Lower lobe of right lung (tissue), 2 donors: ENCODE data around the gene PPP1R1A. TPM values are rescaled to one million over a fixed set of nuclear protein-coding genes. Genes with fewer than 3 reads are reported as not detected.
A peak's percentile ranks its signal among the peaks of the same experiment; 100 is the strongest.

Experiments used
- ATAC-seq, 2 donors: fragments of 200-7000 bp; cut with Tn5 transposase; one replicate each; pipeline ENCODE4 v1.9.1; 2020 to 2022; ENCODE audit warnings: mild to moderate bottlenecking in 2 of 2, moderate library complexity in 2 of 2
- DNase-seq: peaks from one replicate; pipeline ENCODE4 v3.0.0-alpha.2; 2020
- H3K27ac ChIP-seq: fragments of 200-600 bp; one replicate; pipeline ENCODE4 v1.8.0; 2022
- H3K27me3 ChIP-seq: fragments of 200-600 bp; one replicate; pipeline ENCODE4 v1.8.0; 2022; ENCODE audit warnings: low read depth
- H3K36me3 ChIP-seq: fragments of 200-600 bp; one replicate; pipeline ENCODE4 v1.8.0; 2022; ENCODE audit warnings: mild to moderate bottlenecking
- H3K4me1 ChIP-seq: fragments of 200-600 bp; one replicate; pipeline ENCODE4 v1.8.0; 2022
- H3K4me3 ChIP-seq: fragments of 200-600 bp; one replicate; pipeline ENCODE4 v1.8.0; 2022; ENCODE audit warnings: mild to moderate bottlenecking
- H3K9me3 ChIP-seq: fragments of 200-600 bp; one replicate; pipeline ENCODE4 v1.8.0; 2022
- CTCF ChIP-seq: fragments of 200-600 bp; IDR thresholded peaks from one replicate; pipeline ENCODE4 v1.8.0; 2022; ENCODE audit warnings: antibody characterized with exemption, mild to moderate bottlenecking
- intact Hi-C: fragments of 100-400 bp; cut with DNase I; formaldehyde crosslinking; loops from one replicate; pipeline ENCODE4 v1.11.0; 2022
- total RNA-seq: library from RNA; stranded (reverse); fragmentation: NEBNext Ultra II Directional; extraction: Animal tissue kit (Norgen Biotek cat#: 25700); gene quantifications from one replicate; pipeline ENCODE4 v1.2.1, GENCODE V29; 2021
- donor health status: DM: no; HTN: yes; CAD: no; lungs with severe emphysema.

PPP1R1A gene
- total RNA-seq, 1 donor from 2014 or later, result not detected

- Histone ChIP-seq H3K4me3 (no peak overlapping the region), H3K27me3 (peaks cover 43% of the 10 kb centered on the region), H3K9me3 (no peaks in the 10 kb centered on the region), H3K4me1 (peaks cover 14% of the 10 kb centered on the region), H3K36me3 (no peaks in the 10 kb centered on the region), H3K27ac (no peak overlapping the region)
- DNase-seq, result no peak
- intact Hi-C loops, result no loop called here
- ATAC-seq, result peak in 1 of 2 donors; percentile 45
- TF ChIP-seq CTCF, result no peak
Measured at GRCh38 chr12:54587315-54587873, 1.1 kb downstream of the PPP1R1A start.

GRCh38 chr12:54586620-54587019, 1.8 kb downstream of the PPP1R1A start:
- no peak overlapping the region for H3K27ac ChIP-seq
- no peak overlapping the region for H3K4me3 ChIP-seq
- no peak for TF ChIP-seq CTCF
- H3K4me1 ChIP-seq, result peaks cover 14% of the 10 kb centered on the region
- no peaks in the 10 kb centered on the region for H3K36me3 ChIP-seq
- DNase-seq (no peak), ATAC-seq (no peak)
- peaks cover 43% of the 10 kb centered on the region for H3K27me3 ChIP-seq
- intact Hi-C loops, result no loop called here
- H3K9me3 ChIP-seq, result no peaks in the 10 kb centered on the region

GRCh38 chr12:54585243-54585642, 3.2 kb downstream of the PPP1R1A start:
- Histone ChIP-seq H3K9me3 (no peaks in the 10 kb centered on the region), H3K4me3 (no peak overlapping the region), H3K27me3 (peaks cover 40% of the 10 kb centered on the region), H3K36me3 (no peaks in the 10 kb centered on the region), H3K27ac (no peak overlapping the region), H3K4me1 (peaks cover 14% of the 10 kb centered on the region)
- no peak for TF ChIP-seq CTCF
- no peak for DNase-seq
- ATAC-seq, result no peak
- intact Hi-C loops, result no loop called here

GRCh38 chr12:54584128-54584527, 4.3 kb downstream of the PPP1R1A start:
- Histone ChIP-seq H3K9me3 (no peaks in the 10 kb centered on the region), H3K27me3 (peaks cover 32% of the 10 kb centered on the region), H3K4me3 (no peak overlapping the region), H3K36me3 (no peaks in the 10 kb centered on the region), H3K27ac (no peak overlapping the region), H3K4me1 (peaks cover 22% of the 10 kb centered on the region)
- ATAC-seq (no peak), DNase-seq (no peak)
- intact Hi-C loops, result no loop called here
- TF ChIP-seq CTCF, result no peak

GRCh38 chr12:54583726-54584125, 4.7 kb downstream of the PPP1R1A start:
- H3K4me3 ChIP-seq, result no peak overlapping the region
- H3K27ac ChIP-seq, result no peak overlapping the region
- intact Hi-C loops, result no loop called here
- no peak for ATAC-seq
- H3K36me3 ChIP-seq, result no peaks in the 10 kb centered on the region
- H3K4me1 ChIP-seq, result peaks cover 19% of the 10 kb centered on the region
- no peak for DNase-seq
- no peak for TF ChIP-seq CTCF
- H3K27me3 ChIP-seq, result peaks cover 28% of the 10 kb centered on the region
- H3K9me3 ChIP-seq, result no peaks in the 10 kb centered on the region

- ATAC-seq (no peak), DNase-seq (no peak)
- Histone ChIP-seq H3K4me1 (peaks cover 7% of the 10 kb centered on the region), H3K27ac (no peak overlapping the region), H3K27me3 (peaks cover 7% of the 10 kb centered on the region), H3K4me3 (no peak overlapping the region), H3K9me3 (no peaks in the 10 kb centered on the region), H3K36me3 (peaks cover 2% of the 10 kb centered on the region)
- TF ChIP-seq CTCF, result no peak
- intact Hi-C loops, result no loop called here
Measured at GRCh38 chr12:54581412-54581811, 7.0 kb downstream of the PPP1R1A start.
